Measurements from ENCODE around the gene PSME1. TPM values are rescaled to one million over a fixed set of nuclear protein-coding genes. Genes with fewer than 3 reads are reported as not detected.
A peak's percentile ranks its signal among the peaks of the same experiment; 100 is the strongest.

The PSME1 gene
- polyA plus RNA-seq, 1 donor (not counting 4 experiments of a cell fraction or from before 2014, with no cell fraction given), result 75.1 TPM

GRCh38 chr14:24106672-24107271 is 29.2 kb upstream of the PSME1 start:
- no peak for FAIRE-seq
- H3K4me3 ChIP-seq (ENCODE audit: control insufficient read depth in 2 of 3, extremely low read depth in 1 of 3, insufficient read depth in 2 of 3, low read depth in 1 of 3, low read length in 3 of 3), result no peak overlapping the region
- H3K9me3 ChIP-seq (ENCODE audit: control insufficient read depth, low read depth, low read length), result no peaks in the 10 kb centered on the region
- no peak for DNase-seq (ENCODE audit: low read depth, low spot score)
- H3K9ac ChIP-seq (ENCODE audit: control insufficient read depth, extremely low read depth, insufficient read depth, low read length), result no peak overlapping the region
- peaks cover 11% of the 10 kb centered on the region for H3K4me1 ChIP-seq (ENCODE audit: control insufficient read depth, extremely low read depth, insufficient read depth, low read length)
- H4K20me1 ChIP-seq (ENCODE audit: control insufficient read depth, extremely low read depth, insufficient read depth, low read length), result no peaks in the 10 kb centered on the region
- no peaks in the 10 kb centered on the region for H3K27me3 ChIP-seq (ENCODE audit: control insufficient read depth, extremely low read depth, insufficient read depth, low read length)
- TF ChIP-seq, protein P1, sequence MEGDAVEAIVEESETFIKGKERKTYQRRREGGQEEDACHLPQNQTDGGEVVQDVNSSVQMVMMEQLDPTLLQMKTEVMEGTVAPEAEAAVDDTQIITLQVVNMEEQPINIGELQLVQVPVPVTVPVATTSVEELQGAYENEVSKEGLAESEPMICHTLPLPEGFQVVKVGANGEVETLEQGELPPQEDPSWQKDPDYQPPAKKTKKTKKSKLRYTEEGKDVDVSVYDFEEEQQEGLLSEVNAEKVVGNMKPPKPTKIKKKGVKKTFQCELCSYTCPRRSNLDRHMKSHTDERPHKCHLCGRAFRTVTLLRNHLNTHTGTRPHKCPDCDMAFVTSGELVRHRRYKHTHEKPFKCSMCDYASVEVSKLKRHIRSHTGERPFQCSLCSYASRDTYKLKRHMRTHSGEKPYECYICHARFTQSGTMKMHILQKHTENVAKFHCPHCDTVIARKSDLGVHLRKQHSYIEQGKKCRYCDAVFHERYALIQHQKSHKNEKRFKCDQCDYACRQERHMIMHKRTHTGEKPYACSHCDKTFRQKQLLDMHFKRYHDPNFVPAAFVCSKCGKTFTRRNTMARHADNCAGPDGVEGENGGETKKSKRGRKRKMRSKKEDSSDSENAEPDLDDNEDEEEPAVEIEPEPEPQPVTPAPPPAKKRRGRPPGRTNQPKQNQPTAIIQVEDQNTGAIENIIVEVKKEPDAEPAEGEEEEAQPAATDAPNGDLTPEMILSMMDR (optimal IDR thresholded peaks at IDR 0.05 in 1 of 3, IDR thresholded peaks at IDR 0.05 in 1 of 3, conservative IDR thresholded peaks at IDR 0.05 in 1 of 3; ENCODE audit: extremely low read depth in 1 of 3, insufficient read depth in 2 of 3, low read length in 3 of 3), result no peak
- no peak for TF ChIP-seq EZH2 (IDR thresholded peaks at IDR 0.05; ENCODE audit: low read length)
- H3K9me1 ChIP-seq (ENCODE audit: control insufficient read depth, extremely low read depth, insufficient read depth, low read length), result no peaks in the 10 kb centered on the region
- dilution Hi-C loops (cut with MboI; ENCODE audit: extremely low pct_ligation_motif_present, low sequenced_read_pairs), result no loop called here
- H3K4me2 ChIP-seq (ENCODE audit: control insufficient read depth, extremely low read depth, insufficient read depth, low read depth, low read length), result no peak overlapping the region
- H3K36me3 ChIP-seq (ENCODE audit: control insufficient read depth in 2 of 2, extremely low read depth in 1 of 2, insufficient read depth in 2 of 2, low read length in 2 of 2), result peaks cover 5 to 8% of the 10 kb centered on the region in 2 experiments
- H3K79me2 ChIP-seq (ENCODE audit: control insufficient read depth, insufficient read depth, low read length), result no peaks in the 10 kb centered on the region
- H2AFZ ChIP-seq (ENCODE audit: control insufficient read depth, low read length), result no peak overlapping the region
- no peak overlapping the region for H3K27ac ChIP-seq (ENCODE audit: control insufficient read depth, insufficient read depth, low read length)

DNA sequence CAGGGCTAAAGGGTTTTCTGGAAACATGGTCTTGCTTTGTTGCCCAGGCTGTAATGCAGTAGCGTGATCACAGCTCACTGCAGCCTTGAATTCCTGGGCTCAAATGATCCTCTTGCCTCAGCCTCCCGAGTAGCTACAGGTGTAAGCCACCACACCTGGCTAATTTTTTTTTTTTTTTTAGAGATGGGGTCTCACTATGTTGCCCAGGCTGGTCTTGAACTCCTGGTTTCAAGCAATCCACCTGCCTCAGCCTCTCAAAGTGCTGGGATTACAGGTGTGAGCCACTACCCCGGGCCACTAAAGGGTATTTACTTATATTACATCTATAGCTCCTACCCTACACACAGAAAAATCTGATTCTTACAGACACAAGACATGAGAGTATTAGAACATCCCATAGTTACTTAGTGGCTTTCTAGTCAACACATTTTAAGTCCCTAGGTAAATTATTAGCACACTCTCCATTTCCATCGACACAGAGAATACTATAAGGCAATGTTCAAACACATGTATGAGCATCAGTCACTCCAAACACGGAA is 27.6 kb upstream of the PSME1 start:
- DNase-seq (ENCODE audit: low read depth, low spot score), result no peak
- Histone ChIP-seq H3K36me3 (ENCODE audit: control insufficient read depth in 2 of 2, extremely low read depth in 1 of 2, insufficient read depth in 2 of 2, low read length in 2 of 2) (peaks cover 0 to 7% of the 10 kb centered on the region in 2 experiments), H3K9me1 (ENCODE audit: control insufficient read depth, extremely low read depth, insufficient read depth, low read length) (no peaks in the 10 kb centered on the region), H3K79me2 (ENCODE audit: control insufficient read depth, insufficient read depth, low read length) (no peaks in the 10 kb centered on the region), H2AFZ (ENCODE audit: control insufficient read depth, low read length) (peak overlapping the region; percentile 48), H3K4me3 (ENCODE audit: control insufficient read depth in 2 of 3, extremely low read depth in 1 of 3, insufficient read depth in 2 of 3, low read depth in 1 of 3, low read length in 3 of 3) (no peak overlapping the region), H3K27me3 (ENCODE audit: control insufficient read depth, extremely low read depth, insufficient read depth, low read length) (no peaks in the 10 kb centered on the region), H3K4me2 (ENCODE audit: control insufficient read depth, extremely low read depth, insufficient read depth, low read depth, low read length) (no peak overlapping the region), H3K9me3 (ENCODE audit: control insufficient read depth, low read depth, low read length) (no peaks in the 10 kb centered on the region), H3K9ac (ENCODE audit: control insufficient read depth, extremely low read depth, insufficient read depth, low read length) (no peak overlapping the region), H4K20me1 (ENCODE audit: control insufficient read depth, extremely low read depth, insufficient read depth, low read length) (no peaks in the 10 kb centered on the region), H3K27ac (ENCODE audit: control insufficient read depth, insufficient read depth, low read length) (no peak overlapping the region), H3K4me1 (ENCODE audit: control insufficient read depth, extremely low read depth, insufficient read depth, low read length) (peaks cover 14% of the 10 kb centered on the region)
- dilution Hi-C loops (cut with MboI; ENCODE audit: extremely low pct_ligation_motif_present, low sequenced_read_pairs), result no loop called here
- TF ChIP-seq, protein P1 (optimal IDR thresholded peaks at IDR 0.05 in 1 of 3, IDR thresholded peaks at IDR 0.05 in 1 of 3, conservative IDR thresholded peaks at IDR 0.05 in 1 of 3; ENCODE audit: extremely low read depth in 1 of 3, insufficient read depth in 2 of 3, low read length in 3 of 3), result no peak
- TF ChIP-seq EZH2 (IDR thresholded peaks at IDR 0.05; ENCODE audit: low read length), result no peak
- FAIRE-seq, result no peak

Measured in keratinocyte (primary cell).